HG03045 (cell line): ENCODE data around the gene INPP5F.
"Not testable (repeated sequence)": the region's sequence is repeated elsewhere in the genome, so short reads cannot be mapped to it uniquely, and the experiment has no call there.

Experiments
- ATAC-seq: cut with Tn5 transposase; IDR thresholded peaks from one replicate; pipeline ENCODE4 v1.9.1; 2021; ENCODE audit warnings: mild to moderate bottlenecking, moderate library complexity; ENCODE audit not compliant: unreplicated experiment

INPP5F gene

DNA sequence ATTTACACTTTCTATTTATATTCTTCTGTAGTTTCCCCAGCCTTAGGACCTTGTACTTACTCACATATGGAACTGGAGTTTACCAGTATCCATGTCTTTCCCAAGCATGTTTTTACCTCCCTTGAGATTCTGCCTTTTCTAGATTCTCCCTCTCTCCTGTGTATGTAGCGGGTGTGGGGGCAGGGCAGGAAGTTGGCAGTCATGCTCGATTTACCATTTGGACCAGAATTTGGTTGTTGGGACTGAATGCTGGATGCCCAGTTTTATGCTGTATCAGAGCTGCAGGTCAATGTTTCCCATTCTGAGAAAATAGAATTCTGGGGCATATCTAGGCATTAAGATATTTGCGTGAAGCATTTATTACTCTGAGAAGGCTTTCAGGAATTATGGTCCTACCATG, 14.2 kb downstream of the INPP5F start:
- ATAC-seq, result no peak

- no peak for ATAC-seq
These were observed 17.2 kb downstream of the INPP5F start for GRCh38 chr10:119742947-119743648.

DNA sequence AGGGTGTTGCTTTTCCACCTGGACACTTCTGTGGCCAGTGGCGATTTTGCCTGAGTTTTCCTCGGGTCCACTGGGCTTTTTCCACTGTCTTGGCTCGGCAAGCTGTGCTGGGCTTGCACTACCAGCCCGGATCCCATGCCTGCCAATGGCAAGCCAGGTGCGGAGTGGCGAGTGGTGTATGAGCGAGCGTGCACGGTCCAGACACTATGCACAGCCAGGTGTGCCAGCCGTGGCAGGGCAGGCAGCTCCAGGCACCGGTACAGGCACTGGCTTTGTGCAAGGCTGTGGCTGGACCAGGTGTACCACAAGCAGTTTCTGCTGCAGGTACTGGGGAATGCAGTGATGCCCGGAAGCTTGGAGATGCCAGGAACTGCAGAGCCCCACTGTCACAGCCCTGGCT, 22.1 kb downstream of the INPP5F start:
- no peak for ATAC-seq

DNA sequence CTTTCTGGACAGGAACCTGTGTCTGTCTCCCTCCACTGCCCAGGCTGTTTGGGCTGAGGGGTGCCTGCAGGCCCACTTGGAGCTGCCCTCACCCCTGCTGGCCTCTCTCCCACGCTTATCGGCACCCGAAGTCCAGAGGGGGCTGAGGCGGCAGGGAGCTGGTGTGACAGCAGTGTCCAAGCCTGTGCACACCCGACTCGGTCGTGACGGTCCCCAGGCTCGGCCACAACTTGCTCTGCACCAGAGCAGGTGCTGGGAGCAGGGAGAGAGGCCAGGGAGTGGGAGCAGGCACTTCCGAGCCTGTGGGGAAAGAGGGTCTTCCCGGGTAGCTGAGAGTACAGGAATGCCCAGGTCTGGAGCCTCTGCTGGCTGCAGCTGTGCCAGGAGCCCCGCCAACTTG, 23.0 kb downstream of the INPP5F start:
- no peak for ATAC-seq

DNA sequence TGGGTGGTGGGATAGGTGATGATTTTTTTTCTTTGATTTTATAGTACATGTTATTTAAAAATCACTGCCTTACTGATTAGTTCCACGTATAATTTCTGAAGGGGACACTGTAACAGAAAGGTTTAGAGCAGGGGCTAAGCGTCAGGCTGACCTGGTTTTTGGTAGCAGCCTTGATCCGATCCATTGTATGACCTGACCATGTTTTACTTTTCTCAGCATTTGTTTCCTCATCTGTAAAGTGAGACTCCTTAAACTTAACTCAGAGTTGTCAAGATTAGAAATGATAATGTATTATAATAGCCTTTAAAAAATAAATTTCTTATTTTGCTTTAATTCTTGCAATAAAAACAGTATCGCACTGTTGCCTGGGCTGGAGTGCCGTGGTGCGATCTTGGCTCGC, 23.6 kb downstream of the INPP5F start:
- no peak for ATAC-seq

DNA sequence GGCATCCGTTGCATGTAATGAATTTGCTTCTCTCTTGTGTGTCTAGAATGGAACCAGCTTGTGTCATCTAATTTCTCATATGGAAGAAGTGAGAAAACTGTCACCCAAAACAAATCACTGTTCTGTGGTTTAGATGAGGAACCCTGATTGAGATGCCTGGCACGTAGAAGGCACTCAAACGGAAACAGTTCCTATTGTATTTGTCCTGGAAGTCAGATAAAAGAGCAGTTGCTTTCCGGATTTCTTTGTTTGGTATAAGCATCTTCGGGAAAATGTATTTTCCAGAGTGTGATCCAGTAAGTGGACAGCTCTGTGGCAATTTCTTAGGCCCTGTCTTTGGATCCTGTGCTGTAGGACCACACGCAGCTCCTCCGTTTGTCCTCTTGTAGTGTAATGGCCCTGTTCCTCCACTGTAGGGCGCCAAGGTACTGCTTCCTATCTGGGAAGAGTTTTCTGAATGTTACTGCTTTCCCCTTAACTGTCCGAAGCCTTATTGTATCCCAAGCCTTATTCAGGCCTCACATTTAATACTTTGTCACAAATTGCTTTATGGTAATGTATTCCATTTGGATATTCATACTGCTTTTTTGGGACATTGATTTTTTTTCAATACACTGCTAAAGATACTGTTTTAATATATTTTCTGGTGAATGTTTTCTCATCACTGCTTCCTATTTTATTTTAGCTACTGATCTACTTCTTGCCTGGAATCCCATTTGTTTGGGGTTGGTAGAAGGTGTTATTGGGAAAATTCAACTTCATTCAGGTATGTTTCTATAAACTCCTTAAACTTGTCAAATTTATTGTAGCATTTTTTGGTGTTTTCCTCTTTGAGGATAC, 24.8 kb downstream of the INPP5F start:
- peak; percentile 70 for ATAC-seq

DNA sequence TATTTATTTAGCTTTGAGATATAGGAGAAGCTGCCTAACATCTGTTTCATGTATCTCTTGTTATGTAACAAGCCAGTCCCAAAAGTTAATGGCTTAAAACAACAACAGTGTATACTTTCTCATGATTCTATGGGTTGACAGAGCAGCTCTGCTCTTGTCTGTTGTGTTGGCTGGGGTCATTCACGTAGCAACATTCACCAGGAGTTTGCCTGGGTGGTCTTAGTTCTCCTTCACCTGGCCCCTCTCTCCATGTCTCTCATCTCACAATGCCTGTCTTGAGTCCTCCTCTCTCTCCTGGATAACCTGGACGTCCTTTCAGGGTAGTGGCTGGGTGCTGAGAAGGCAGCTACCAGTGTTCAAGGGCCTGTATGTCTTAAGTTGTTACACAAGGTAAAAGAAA, 27.5 kb downstream of the INPP5F start:
- ATAC-seq, result no peak

DNA sequence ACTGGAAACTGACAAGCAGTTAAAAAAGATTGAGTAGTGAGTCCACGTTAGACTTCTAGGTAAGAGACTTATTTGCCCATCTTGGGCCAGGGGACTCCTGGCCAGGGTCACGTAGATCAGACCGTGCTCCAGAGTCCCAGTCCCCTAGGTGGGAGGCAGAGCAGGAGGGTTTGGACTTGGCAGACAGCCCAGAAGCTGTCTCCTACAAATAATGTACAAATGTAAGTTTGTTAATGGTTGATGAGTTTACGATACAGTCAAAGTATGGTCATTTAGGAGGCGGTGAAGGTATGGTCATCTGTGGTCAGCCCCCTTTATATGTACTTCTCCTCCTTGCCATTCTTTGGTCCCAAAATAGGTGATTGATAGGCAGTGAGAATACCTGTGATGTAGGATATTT, 28.2 kb downstream of the INPP5F start:
- no peak for ATAC-seq

- ATAC-seq, result no peak
These were observed 29.1 kb downstream of the INPP5F start for GRCh38 chr10:119754936-119755335.

- no peak for ATAC-seq
These were observed 29.6 kb downstream of the INPP5F start for GRCh38 chr10:119755446-119755845.

- ATAC-seq, result no peak
These were observed 32.8 kb downstream of the INPP5F start for GRCh38 chr10:119758448-119759195.

GRCh38 chr10:119759832-119760231, 34.0 kb downstream of the INPP5F start:
- no peak for ATAC-seq

GRCh38 chr10:119761106-119761505, 35.3 kb downstream of the INPP5F start:
- ATAC-seq, result no peak

DNA sequence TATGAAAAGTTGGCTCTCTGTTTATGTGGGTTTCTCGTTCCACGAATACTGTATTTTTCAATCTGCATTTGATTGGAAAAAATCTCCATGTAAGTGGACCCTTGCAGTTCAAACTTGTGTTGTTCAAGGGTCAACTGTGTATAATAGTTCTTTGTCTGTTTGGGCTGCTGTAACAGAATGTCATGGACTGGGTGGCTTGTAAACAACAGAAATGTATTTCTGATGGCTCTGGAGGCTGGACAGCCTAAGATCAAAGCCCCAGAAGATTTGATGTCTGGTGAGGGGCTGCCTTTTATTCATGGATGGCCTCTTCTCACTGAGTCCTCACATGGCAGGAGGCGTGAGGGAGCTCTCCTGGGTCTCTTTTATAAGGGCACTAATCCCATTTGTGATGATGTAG, 36.2 kb downstream of the INPP5F start:
- ATAC-seq, result no peak

GRCh38 chr10:119762805-119763798, 37.3 kb downstream of the INPP5F start:
- ATAC-seq, result no peak

DNA sequence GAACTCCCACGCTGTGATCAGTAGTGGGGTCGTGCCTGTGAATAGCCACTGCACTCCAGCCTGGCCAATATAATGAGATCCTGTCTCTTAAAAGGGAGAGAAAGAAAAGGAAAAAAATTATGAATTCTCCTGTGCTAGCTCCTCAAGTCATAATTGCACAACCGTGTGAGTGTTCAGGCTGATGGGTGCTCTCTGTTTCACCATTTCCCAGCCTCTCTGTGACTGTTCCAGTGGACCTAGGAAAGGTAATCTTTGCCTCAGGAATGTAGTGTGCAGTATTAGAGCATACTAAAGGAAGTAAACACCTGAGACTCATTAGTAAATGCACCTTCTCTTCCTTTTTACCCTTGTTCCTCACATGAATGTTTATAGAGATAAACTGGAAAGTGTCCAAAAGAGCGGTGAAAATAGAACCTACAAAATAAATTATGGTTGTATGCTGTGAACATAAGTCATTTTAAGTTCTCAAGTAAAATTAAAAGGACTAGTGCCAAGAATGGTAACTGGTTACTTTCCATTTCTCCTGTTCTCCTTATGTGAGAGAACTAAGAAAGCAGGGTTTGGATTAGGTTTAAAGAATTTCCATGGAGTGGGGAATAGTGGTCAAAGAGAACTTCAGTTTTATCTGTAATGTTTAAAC, 42.7 kb downstream of the INPP5F start:
- no peak for ATAC-seq

GRCh38 chr10:119769886-119770285, 44.0 kb downstream of the INPP5F start:
- ATAC-seq, result no peak

DNA sequence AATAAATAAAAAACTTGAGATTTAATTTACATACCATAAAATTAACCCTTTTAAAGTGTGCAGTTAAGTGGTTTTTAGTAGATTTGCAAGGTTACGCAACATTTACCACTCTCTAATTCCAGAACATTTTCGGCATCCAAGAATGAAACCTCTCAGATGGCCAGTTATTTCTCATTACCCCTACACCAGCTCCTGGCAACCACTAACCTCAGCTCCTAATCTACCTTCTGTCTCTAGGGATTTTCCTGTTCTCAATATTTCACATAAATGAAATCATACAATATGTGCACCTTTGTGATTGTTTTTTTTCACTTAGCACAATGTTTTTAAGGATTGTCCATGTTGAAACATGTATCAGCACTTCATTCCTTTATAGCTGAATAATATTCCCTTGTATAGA, 45.1 kb downstream of the INPP5F start:
- ATAC-seq, result no peak

- ATAC-seq, result no peak
These were observed 46.5 kb downstream of the INPP5F start for GRCh38 chr10:119772334-119772733.

GRCh38 chr10:119773041-119773440, 47.2 kb downstream of the INPP5F start:
- not testable (repeated sequence) for ATAC-seq
